Tibial artery (tissue), 4 donors: ENCODE results near the gene EHD1.

Experiments used
- DNase-seq, 2 donors: peaks; one replicate each; pipeline ENCODE4 v3.0.0-alpha.2; 2019
- H3K27ac ChIP-seq, 2 donors: fragments of 200-600 bp; sonication (generic) in 1 of 2; 1 replicate in 1 of 2; 2 replicates in 1 of 2; pipeline ENCODE4 v1.5.1; 2018 to 2019; ENCODE audit warnings: mild to moderate bottlenecking in 1 of 2
- H3K27me3 ChIP-seq, 2 donors: fragments of 200-600 bp; sonication (generic) in 1 of 2; one replicate each; pipeline versions ENCODE4 v1.5.1 to v1.6.0; 2016 to 2019
- H3K36me3 ChIP-seq, 3 donors: fragments of 200-600 bp; sonication (generic) in 2 of 3; one replicate each; pipeline ENCODE4 v1.5.1; 2016 to 2019; ENCODE audit warnings: mild to moderate bottlenecking in 2 of 3
- H3K4me1 ChIP-seq, 4 donors: fragments of 200-600 bp; sonication (generic) in 2 of 4; 1 replicate in 3 of 4; 2 replicates in 1 of 4; pipeline ENCODE4 v1.5.1; 2016 to 2019
- H3K4me3 ChIP-seq, 2 donors: fragments of 200-600 bp; sonication (generic) in 1 of 2; 1 replicate in 1 of 2; 2 replicates in 1 of 2; pipeline ENCODE4 v1.5.1; 2018 to 2019; ENCODE audit warnings: mild to moderate bottlenecking in 2 of 2
- H3K9me3 ChIP-seq, 3 donors: fragments of 200-600 bp; sonication (generic) in 1 of 3; one replicate each; pipeline ENCODE4 v1.5.1; 2016 to 2019
- CTCF ChIP-seq, 2 experiments: fragments of 200-600 bp in 1 of 2; fragments of 450-650 bp in 1 of 2; IDR thresholded peaks; one replicate each; pipeline ENCODE4 v1.5.1; 2017 to 2019; ENCODE audit warnings: antibody characterized with exemption in 2 of 2, mild to moderate bottlenecking in 1 of 2, moderate library complexity in 1 of 2
- intact Hi-C: fragments of 100-400 bp; cut with DNase I; formaldehyde crosslinking; loops from one replicate; pipeline ENCODE4 v1.15.0; 2023; ENCODE audit warnings: low total_unique reads

The EHD1 gene

GRCh38 chr11:64864135-64864472 lies 14.3 kb downstream of the EHD1 start:
- peaks cover 9 to 20% (median 11%) of the 10 kb centered on the region in 3 donors for H3K36me3 ChIP-seq
- DNase-seq = no peak
- no peaks in the 10 kb centered on the region for H3K27me3 ChIP-seq
- H3K9me3 ChIP-seq = no peaks in the 10 kb centered on the region
- no peak for TF ChIP-seq CTCF (IDR thresholded peaks at IDR 0.05)
- H3K27ac ChIP-seq = peak overlapping the region; percentile 91 to 97
- peak overlapping the region; percentile 27 to 28 for H3K4me3 ChIP-seq
- peaks cover 0 to 97% (median 87%) of the 10 kb centered on the region in 4 donors for H3K4me1 ChIP-seq
- intact Hi-C loops = no loop called here

- Histone ChIP-seq H3K27ac (peak overlapping the region; percentile 91 to 97), H3K27me3 (no peaks in the 10 kb centered on the region), H3K4me1 (peaks cover 0 to 97% (median 87%) of the 10 kb centered on the region in 4 donors), H3K36me3 (peaks cover 15 to 26% (median 17%) of the 10 kb centered on the region in 3 donors), H3K9me3 (no peaks in the 10 kb centered on the region), H3K4me3 (peak overlapping the region; percentile 27 to 28)
- peak in 1 of 2 donors; percentile 88 for DNase-seq
- intact Hi-C loops = no loop called here
- TF ChIP-seq CTCF (IDR thresholded peaks at IDR 0.05) = no peak
These were observed 14.9 kb downstream of the EHD1 start for GRCh38 chr11:64863391-64864060.

- H3K4me1 ChIP-seq = peaks cover 0 to 97% (median 85%) of the 10 kb centered on the region in 4 donors
- no peak for TF ChIP-seq CTCF (IDR thresholded peaks at IDR 0.05)
- no peaks in the 10 kb centered on the region for H3K9me3 ChIP-seq
- intact Hi-C loops = no loop called here
- peak overlapping the region; percentile 91 to 97 for H3K27ac ChIP-seq
- H3K27me3 ChIP-seq = no peaks in the 10 kb centered on the region
- peaks cover 16 to 23% (median 22%) of the 10 kb centered on the region in 3 donors for H3K36me3 ChIP-seq
- H3K4me3 ChIP-seq = peak overlapping the region; percentile 27 to 28
- DNase-seq = peak in 1 of 2 donors; percentile 77
These were observed 15.4 kb downstream of the EHD1 start for GRCh38 chr11:64862987-64863390.

GRCh38 chr11:64861227-64861975 lies 17.0 kb downstream of the EHD1 start:
- Histone ChIP-seq H3K4me1 (peaks cover 2 to 97% (median 84%) of the 10 kb centered on the region in 4 donors), H3K27ac (peak overlapping the region; percentile 91 to 97), H3K4me3 (no peak overlapping the region), H3K9me3 (no peaks in the 10 kb centered on the region), H3K36me3 (peaks cover 16 to 27% (median 22%) of the 10 kb centered on the region in 3 donors), H3K27me3 (no peaks in the 10 kb centered on the region)
- no peak for DNase-seq
- TF ChIP-seq CTCF (IDR thresholded peaks at IDR 0.05) = no peak
- intact Hi-C loops = no loop called here

- no peaks in the 10 kb centered on the region for H3K27me3 ChIP-seq
- H3K27ac ChIP-seq = peak overlapping the region; percentile 82 to 97
- TF ChIP-seq CTCF (IDR thresholded peaks at IDR 0.05) = no peak
- H3K9me3 ChIP-seq = no peaks in the 10 kb centered on the region
- no peak overlapping the region for H3K4me3 ChIP-seq
- no peak for DNase-seq
- intact Hi-C loops = no loop called here
- H3K36me3 ChIP-seq = peaks cover 16 to 31% (median 22%) of the 10 kb centered on the region in 3 donors
- peaks cover 6 to 97% (median 85%) of the 10 kb centered on the region in 4 donors for H3K4me1 ChIP-seq
These were observed 18.6 kb downstream of the EHD1 start for GRCh38 chr11:64859542-64860414.
